Ammon's horn (tissue), 1 donor: ENCODE measurements around the gene ADGRV1.
"Not testable (repeated sequence)": the region's sequence is repeated elsewhere in the genome, so short reads cannot be mapped to it uniquely, and the experiment has no call there.

Source experiments
- DNase-seq: peaks from one replicate; pipeline ENCODE4 v3.0.0-alpha.2; 2016; ENCODE audit warnings: low spot score

Gene ADGRV1

GRCh38 chr5:90601468-90601867 is 42.9 kb downstream of the ADGRV1 start:
- DNase-seq, result no peak

DNA sequence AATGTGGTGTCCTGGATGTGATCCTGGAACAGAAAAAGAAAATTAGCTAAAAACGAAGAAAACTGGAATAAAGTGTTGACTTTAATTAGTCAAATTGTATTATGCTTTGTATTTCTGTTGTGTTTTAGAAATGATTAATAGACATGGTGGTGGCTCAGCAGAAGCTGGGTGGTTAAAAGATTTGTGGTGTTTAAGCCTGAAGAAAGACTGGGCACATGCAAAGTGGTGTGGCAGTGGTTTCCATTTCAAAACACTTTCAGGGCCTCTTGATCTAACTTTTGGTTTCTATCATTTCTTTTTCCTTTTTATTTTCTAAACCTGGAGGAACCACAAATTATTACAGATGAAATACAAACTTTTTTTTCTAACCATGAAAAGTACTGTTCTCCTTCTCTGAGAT is 44.1 kb downstream of the ADGRV1 start:
- no peak for DNase-seq

DNA sequence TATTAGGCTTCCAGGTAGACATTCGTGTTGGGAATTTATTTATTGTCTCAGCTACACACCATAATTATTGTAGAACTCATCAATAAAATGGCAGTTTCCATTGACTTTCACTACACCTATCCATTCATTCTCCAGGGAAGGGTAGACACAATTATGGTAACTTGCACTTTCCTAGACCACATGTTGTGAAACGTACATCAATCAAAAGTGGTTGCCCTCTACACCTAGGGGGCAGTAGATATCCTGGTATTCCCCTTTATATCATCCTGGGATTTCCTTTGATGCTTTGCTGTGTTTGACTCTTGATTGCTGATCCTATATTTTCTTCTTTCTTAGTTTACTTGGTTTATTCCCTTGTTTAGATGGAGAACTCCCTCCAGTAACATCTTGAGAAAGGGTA is 47.9 kb downstream of the ADGRV1 start:
- no peak for DNase-seq

DNA sequence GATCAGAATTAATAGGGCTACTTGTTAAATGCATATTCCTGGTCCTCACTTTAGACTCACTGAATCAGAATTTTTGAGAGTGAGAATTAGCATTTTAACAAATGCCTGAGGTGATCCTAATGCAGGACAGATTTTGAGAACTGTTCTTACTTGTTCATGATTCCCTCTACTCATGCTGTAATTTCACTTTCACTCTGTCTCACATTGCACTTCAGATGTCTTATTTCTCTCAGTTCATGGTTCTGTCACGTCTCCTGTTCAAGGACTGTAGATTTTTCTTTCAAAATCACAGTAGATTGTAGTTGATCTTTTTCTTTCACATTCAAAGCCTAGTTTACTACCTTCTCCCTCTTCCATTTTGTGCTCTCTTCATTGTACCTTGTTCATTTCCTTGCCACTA is 54.3 kb downstream of the ADGRV1 start:
- DNase-seq, result no peak

DNA sequence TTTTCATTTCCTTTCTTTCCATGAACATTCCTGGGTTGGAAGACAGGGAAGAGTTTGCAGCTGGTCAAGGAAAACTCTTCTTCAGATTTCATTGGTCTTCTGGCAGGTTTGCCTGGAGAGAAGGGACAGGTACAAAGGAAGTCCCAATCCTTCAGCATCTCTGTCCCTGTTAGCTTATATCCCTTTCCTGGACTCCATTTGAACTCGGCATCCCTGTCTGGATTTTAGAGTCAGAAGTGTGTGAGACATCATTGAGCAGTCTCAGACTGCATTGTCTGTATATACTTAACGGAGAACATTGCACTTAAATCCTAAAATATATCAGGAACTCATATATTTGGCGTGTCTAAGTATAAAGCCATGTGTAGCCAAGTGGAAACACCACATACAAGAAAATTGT is 54.9 kb downstream of the ADGRV1 start:
- DNase-seq, result no peak

DNA sequence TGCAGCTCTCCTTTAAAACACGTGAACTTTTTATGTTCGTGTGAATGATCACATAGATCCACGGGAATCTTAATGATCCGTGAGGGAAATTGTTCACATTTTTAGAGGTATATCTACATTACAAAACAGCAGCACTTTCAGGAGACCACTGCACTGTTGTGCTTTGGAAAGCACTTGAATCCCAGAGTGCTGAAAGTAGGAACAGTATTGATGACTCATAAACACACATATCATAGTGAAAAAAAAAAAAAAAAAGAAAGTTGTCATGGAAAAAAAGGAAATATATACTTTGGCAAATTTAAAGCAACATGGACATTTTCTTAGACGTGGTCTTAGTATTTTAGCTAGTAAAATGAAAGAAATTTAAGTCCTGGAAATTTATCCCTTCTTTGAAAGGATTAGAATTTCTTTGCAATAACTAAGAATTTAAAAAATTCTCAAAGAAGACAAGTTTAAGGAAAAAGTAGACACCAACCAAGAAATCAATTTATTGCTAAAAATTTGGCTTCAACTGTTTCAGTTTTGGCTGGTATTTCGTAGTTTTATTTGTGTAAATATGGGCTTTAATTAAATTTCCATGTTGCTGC is 55.4 kb downstream of the ADGRV1 start:
- no peak for DNase-seq

GRCh38 chr5:90615355-90615754 is 56.8 kb downstream of the ADGRV1 start:
- no peak for DNase-seq

DNA sequence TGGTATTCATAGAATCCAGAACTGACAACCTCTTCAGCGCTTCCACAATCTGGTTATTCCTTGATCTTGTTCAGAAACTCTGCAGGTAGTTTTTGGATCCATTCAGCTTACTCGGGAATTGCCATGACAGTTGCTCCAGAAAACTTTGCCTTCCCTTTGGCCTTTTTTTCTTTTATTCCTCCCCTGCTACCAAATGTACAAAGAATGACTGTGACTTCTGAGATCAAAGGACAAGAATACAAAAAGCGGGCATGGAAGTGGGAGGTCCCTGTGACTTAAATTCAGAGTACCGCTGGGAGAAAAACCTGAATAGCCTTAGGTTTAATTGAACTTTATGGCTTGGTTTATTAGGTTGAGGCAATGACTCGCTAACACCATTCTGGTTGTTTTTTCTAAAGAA is 59.5 kb downstream of the ADGRV1 start:
- DNase-seq, result no peak

DNA sequence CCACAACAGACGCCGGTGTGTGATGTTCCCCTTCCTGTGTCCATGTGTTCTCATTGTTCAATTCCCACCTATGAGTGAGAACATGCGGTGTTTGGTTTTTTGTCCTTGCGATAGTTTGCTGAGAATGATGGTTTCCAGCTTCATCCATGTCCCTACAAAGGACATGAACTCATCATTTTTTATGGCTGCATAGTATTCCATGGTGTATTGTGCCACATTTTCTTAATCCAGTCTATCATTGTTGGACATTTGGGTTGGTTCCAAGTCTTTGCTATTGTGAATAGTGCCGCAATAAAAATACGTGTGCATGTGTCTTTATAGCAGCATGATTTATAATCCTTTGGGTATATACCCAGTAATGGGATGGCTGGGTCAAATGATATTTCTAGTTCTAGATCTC is 61.2 kb downstream of the ADGRV1 start:
- DNase-seq, result not testable (repeated sequence)

GRCh38 chr5:90621848-90622247 is 63.3 kb downstream of the ADGRV1 start:
- no peak for DNase-seq

- no peak for DNase-seq
Measured at GRCh38 chr5:90626493-90626892, 67.9 kb downstream of the ADGRV1 start.

DNA sequence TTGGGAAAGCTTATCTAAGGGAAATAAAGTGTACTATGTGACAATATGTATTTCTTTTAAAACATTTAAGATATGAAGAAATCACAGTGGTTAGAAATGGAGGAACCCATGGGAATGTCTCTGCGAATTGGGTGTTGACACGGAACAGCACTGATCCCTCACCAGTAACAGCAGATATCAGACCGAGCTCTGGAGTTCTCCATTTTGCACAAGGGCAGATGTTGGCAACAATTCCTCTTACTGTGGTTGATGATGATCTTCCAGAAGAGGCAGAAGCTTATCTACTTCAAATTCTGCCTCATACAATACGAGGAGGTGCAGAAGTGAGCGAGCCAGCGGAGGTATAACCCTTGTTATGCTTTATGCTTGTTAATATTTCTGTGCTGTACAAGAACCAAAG is 69.9 kb downstream of the ADGRV1 start:
- no peak for DNase-seq

GRCh38 chr5:90632791-90633190 is 74.2 kb downstream of the ADGRV1 start:
- DNase-seq, result no peak

GRCh38 chr5:90636948-90637347 is 78.4 kb downstream of the ADGRV1 start:
- no peak for DNase-seq

DNA sequence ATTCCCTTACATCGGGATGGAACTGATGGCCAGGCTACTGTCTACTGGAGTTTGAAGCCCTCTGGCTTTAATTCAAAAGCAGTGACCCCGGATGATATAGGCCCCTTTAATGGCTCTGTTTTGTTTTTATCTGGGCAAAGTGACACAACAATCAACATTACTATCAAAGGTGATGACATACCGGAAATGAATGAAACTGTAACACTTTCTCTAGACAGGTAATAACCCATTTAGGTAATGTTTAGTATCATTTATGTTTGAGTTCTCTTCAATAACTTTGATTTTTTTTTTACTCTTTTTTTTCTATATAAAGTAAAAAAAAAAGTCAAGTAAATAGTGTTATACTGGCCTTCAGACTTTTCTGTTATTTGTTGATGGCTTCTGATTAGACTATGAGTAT is 79.1 kb downstream of the ADGRV1 start:
- no peak for DNase-seq

GRCh38 chr5:90638878-90639277 is 80.3 kb downstream of the ADGRV1 start:
- no peak for DNase-seq

DNA sequence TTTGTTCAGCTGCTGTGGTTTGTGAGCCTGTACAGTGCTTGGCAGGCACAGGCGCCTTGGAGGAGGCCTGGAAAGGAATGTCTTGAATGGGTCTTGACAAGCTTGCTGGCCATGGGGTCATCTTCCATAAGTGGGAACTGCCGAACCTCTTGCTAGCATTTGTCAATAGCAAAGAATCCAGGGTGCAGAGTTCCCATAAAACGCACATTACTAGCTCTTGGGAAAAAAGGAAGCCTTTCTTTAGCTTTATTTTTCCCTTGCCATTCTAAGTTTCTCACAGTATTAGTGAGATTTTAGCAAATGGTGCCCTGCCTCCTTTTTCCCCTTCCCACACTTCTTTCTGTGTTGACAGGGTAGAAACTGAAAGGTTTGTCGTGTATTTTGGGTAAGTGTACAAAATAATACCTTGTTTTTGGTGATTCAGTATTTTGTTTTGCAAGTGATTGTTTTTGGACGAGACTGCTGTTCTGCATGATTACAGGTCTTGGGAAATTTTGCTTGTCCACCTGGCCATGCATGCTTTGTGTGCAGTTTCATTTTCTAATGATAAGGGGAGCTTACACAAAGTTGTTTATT is 82.0 kb downstream of the ADGRV1 start:
- peak; percentile 74 for DNase-seq

GRCh38 chr5:90641528-90641927 is 82.9 kb downstream of the ADGRV1 start:
- no peak for DNase-seq

GRCh38 chr5:90642706-90643229 is 84.2 kb downstream of the ADGRV1 start:
- DNase-seq, result no peak

GRCh38 chr5:90644132-90644531 is 85.5 kb downstream of the ADGRV1 start:
- no peak for DNase-seq

DNA sequence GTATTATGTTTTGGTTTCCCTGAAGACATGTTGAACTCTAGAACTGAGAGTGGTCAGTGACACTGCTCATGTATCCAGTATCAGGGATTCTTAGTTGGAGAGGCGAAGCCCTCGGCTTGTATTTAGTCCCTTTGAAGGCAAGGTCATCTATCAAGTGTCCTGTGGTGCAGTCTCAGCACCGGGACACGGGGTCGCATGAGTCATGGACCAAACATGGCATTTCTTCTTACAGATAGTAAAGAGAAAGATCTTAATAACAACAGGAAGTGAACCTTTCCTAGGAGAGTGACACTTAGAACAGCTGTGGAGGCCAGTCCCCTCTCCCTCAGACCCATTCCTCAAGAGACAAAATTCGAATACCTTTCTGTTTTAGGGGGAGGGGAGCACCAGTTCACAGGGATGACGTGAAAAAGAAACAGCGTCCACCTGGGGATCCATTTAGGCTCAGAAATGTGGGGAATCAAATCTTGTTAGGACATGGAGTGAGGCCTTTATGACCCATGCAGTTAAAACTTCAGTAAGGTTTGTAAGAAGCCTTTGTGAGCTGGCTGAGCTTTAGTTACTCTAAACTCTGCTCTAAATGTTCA is 86.5 kb downstream of the ADGRV1 start:
- no peak for DNase-seq

DNA sequence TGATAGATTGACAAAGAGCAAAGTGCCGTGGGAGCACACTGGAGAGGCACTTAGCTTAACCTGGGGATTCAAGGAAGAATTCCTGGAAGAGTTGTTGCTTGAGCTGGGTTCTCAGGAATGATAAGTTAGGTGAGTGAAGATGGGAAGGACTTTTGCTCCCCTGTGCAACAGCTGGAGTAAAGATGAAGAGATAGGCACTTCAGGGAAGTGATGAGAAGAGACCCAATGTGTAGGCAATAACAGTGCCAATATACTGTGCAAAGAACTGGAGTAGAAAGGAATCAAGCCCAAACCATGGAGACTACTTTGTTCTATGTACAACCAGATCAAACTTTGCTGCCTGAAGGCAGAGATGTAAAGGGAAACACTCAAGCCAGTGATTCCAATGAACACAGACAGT is 92.2 kb downstream of the ADGRV1 start:
- no peak for DNase-seq

- DNase-seq, result no peak
Measured at GRCh38 chr5:90654215-90654614, 95.6 kb downstream of the ADGRV1 start.

DNA sequence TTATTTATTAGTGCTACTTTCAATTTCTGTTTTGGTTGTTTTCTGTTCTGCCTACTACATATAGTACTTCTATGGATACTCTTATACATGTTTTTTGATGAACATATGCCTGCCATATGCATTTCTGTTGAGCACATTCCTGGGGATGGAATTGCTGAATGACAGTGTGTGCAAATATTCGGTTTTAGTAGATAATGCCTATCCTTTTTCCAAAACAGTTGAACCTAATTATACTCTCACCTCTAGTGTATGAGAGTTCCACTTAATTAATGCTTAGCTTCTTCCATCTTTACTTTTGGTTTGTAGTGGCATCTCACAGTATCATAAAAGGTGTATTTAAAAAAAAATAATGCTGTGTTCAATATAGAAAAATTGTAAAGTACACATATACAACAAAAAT is 96.8 kb downstream of the ADGRV1 start:
- DNase-seq, result no peak
